Left kidney (tissue), 2 donors: Measurements from ENCODE around the gene TLCD3B. TPM values are rescaled to one million over a fixed set of nuclear protein-coding genes. Genes with fewer than 3 reads are reported as not detected.
A peak's percentile ranks its signal among the peaks of the same experiment; 100 is the strongest.

Source experiments
- DNase-seq: peaks from one replicate; pipeline ENCODE4 v3.0.0-alpha.2; 2013
- polyA plus RNA-seq: library from polyadenylated mRNA; unstranded; fragments of 120-200 nt; gene quantifications from one replicate; pipeline ENCODE4 v1.2.1, GENCODE V29; 2013; ENCODE audit not compliant: insufficient read length

TLCD3B gene
- polyA plus RNA-seq, 1 donor, result 1.2 TPM

DNA sequence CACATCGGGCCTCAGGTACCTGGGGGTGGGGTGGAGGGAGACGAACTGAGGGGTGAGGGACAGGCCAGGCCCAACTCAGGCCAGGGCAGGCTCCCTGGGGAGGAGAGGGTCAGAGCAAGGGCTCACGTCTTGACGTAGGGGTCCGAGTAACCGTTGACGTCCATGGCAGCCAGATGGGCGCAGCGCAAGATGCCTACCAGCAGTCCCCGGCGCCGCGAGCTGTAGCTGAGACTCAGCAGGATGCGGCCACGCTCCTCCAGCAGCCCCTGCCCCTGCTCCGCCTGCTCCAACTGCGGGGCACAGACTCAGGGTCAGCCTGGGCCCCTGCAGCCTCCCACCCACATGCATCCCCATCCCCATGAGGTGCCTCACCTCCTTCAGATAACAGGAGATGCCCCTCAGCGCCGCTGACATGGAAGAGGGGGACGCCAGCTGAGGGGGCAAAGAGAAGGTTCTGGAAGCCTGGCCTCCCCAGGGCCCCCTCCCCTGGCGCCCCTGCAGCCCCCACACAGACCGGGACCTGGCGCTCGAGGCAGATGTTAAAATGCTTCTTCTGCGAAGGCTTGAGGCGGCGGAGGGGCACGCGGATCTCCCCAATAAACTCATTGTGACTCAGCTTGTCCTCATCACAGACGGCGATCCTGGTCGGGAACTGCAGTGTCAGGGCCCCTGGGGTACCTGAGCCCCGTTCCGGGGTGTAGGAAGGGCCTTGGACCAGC is 24.3 kb downstream of the TLCD3B start:
- no peak for DNase-seq

DNA sequence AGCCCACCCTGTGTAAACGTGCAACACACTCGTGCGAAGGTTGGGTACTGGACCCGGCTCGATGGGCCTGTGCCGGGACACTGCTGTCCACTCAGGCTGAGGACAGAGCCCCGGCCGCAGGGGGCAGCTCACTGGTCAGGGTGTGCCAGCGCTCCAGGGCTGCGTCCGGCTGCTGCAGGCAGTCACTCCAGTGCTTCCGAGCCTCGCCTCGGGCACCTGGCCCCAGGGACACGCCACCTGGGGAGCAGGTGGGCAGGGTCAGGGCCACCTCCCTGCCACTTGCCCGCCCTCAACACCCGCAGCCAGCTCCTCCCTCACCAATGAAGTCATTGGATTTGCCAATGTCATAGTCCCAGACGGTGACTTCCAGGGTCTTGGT is 25.0 kb downstream of the TLCD3B start:
- no peak for DNase-seq

GRCh38 chr16:30005341-30006094 is 25.6 kb downstream of the TLCD3B start:
- no peak for DNase-seq

- no peak for DNase-seq
Observed at GRCh38 chr16:30004811-30005242, 26.2 kb downstream of the TLCD3B start.

GRCh38 chr16:30004424-30004776 is 26.7 kb downstream of the TLCD3B start:
- no peak for DNase-seq

GRCh38 chr16:30003670-30004423 is 27.2 kb downstream of the TLCD3B start:
- DNase-seq, result no peak

DNA sequence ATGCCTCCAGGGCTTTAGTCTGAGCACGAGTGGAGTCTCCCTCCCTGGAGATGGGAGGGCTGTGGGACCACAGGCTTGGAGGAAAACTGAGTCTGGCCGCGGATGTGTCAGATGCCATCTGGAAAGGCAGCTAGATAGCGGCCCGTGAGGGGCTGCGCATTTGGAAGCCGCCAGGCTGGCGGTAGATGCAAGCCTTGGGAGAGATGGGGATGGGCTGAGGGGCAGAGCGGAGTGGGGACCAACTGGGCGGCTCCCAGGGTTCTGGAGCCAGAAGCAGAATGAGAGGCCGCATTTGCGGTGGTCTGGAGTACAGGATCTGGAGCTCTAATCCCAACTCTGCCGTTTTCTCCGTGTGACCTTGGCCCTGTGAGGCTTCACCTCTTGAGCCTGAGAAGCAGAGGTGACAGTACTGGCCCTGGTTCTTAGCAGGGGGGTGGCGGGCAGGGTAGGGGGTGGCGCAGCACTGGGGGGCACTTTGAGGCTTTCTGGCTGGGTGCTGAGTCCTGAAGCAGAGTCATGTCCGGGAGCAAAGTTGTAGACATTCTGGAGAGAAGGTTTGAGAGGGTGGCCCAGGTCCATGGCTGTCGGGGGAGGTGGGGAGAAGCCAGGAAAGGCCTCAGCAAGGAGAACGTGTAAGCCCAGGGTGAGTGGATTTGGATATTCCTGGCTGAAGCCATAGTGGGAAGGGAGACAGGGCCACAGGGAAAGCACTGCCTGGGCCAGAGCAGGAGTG is 28.3 kb downstream of the TLCD3B start:
- no peak for DNase-seq

DNA sequence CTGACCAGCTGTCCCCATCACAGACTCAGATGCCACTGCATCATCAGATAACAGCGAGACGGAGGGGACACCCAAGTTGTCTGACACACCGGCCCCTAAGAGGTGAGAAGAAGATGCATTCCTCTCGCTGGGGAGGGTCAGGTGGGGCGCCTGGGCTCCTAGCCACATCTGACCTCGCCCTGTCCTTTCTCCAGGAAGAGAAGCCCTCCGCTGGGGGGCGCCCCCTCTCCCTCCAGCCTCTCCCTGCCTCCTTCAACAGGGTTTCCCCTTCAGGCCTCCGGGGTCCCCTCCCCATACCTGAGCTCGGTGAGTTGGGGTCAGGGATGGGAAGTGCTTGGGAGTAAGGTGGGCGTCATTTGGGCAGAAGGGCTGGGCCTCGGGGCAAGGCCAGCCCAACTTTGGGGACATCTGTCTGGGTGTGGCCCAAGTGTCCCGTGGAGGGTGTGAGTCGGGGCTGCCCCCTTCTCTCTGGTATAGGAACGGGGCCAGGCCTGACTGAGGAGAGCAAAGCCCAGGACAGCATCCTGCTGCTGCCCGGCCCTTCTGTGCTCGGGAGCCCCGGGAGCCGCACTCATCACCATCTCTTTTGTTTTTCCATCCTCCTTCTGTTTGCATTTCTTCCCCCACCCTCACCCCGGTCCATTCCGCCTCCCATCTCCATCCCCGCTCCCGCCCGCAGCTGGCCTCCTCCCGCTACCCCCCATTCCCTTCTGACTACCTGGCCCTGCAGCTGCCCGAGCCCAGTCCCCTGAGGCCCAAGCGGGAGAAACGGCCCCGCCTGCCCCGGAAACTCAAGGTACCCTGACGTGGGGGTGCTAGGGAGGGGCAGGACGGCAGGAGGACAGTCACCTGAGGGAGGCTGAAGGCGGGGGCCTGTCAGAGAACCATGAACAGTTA is 30.1 kb downstream of the TLCD3B start:
- DNase-seq, result no peak

- no peak for DNase-seq
Observed at GRCh38 chr16:29999605-30000004, 31.5 kb downstream of the TLCD3B start.

GRCh38 chr16:29996766-29997250 is 34.3 kb downstream of the TLCD3B start:
- no peak for DNase-seq

- DNase-seq, result peak; percentile 94
Observed at GRCh38 chr16:29995911-29996765, 34.9 kb downstream of the TLCD3B start, which contains the start of gene INO80E. INO80E (plus strand) TSS chr16:29996241; CDS start chr16:29996311, 70 bp downstream.

- DNase-seq, result peak; percentile 82
Observed at GRCh38 chr16:29995324-29995910, 35.7 kb downstream of the TLCD3B start, which contains the start of gene HIRIP3. HIRIP3 (minus strand) TSS chr16:29995617; CDS start chr16:29995605, 12 bp downstream.

DNA sequence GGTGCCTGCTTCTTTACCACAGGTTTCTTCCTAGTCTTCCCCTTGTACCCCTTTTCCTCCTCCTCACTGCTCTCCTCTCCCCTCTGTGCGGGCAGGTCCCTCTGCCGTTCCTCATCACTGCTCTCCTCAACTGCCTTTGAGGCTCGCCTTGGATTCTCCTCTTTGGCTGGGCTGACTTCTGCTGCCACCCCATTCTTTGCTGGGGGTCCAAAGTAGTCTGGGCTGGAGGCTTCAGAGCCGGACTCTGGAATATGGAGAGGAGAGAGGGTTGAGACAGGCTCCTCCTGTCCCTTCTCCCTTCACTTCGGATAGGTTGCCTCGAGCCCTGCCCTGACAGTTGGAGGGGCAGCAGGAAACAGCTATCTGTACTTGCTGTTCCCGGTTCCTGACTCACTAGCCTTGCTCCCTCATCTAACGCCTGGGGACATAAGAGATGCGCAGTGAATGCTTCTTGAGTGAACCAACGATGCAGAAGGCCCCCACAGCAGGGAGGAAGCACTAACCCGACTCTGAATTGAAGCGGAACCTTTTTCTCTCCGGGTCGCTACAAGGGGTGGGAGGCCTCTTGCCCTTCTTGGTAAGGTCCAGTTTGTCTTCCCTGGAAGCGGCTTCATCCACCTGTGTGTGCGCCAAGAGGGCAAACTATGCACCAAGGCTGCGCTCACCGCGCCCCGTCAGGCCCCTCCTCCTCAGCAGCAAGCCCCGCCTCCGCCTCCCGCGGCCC is 36.3 kb downstream of the TLCD3B start:
- no peak for DNase-seq

- DNase-seq, result no peak
Observed at GRCh38 chr16:29993903-29994599, 37.0 kb downstream of the TLCD3B start.

DNA sequence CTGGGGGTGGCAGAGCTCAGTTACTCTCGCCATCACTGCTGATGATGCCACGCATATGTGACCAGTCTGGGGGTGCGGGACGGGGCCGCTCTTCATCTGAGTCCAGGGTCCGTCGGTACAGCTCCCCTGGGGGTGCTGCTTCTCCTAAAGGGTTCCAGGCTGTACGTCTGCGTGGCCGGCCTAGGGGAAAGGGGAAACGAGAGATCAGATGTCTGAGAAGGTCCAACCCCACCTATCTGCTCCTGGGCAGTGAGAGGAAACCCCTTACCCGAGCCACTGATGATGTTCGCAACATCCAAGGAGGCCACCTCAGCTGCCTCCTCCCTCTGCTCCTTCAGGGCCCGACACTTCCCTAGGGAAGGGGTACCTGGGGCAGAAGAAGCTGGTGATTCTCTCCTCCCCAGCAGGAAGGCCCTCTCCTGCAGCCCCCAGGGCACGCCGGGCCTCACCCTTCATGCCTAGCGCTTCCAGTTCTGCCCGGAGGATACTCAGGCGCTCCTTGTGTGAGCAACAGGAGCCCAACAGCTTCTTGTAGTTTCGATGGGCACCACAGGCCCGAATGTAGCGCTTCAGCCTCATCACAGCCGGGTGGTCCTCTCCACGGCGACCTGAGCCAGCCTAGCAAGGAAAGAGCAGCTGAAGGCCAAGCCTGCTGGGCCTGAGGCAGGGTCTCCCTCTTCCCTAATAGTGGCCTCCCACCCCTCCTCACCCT is 37.7 kb downstream of the TLCD3B start:
- no peak for DNase-seq

GRCh38 chr16:29992344-29992967 is 38.6 kb downstream of the TLCD3B start:
- no peak for DNase-seq

GRCh38 chr16:29991571-29991904 is 39.5 kb downstream of the TLCD3B start:
- no peak for DNase-seq
